ENCODE measurements around the gene DNAJC5. TPM values are rescaled to one million over a fixed set of nuclear protein-coding genes. Genes with fewer than 3 reads are reported as not detected.
"Not testable (repeated sequence)": the region's sequence is repeated elsewhere in the genome, so short reads cannot be mapped to it uniquely, and the experiment has no call there.

Gene DNAJC5
- total RNA-seq, 4 donors from 2014 or later: 18.5 to 26.4 (median 22.5) TPM

DNA sequence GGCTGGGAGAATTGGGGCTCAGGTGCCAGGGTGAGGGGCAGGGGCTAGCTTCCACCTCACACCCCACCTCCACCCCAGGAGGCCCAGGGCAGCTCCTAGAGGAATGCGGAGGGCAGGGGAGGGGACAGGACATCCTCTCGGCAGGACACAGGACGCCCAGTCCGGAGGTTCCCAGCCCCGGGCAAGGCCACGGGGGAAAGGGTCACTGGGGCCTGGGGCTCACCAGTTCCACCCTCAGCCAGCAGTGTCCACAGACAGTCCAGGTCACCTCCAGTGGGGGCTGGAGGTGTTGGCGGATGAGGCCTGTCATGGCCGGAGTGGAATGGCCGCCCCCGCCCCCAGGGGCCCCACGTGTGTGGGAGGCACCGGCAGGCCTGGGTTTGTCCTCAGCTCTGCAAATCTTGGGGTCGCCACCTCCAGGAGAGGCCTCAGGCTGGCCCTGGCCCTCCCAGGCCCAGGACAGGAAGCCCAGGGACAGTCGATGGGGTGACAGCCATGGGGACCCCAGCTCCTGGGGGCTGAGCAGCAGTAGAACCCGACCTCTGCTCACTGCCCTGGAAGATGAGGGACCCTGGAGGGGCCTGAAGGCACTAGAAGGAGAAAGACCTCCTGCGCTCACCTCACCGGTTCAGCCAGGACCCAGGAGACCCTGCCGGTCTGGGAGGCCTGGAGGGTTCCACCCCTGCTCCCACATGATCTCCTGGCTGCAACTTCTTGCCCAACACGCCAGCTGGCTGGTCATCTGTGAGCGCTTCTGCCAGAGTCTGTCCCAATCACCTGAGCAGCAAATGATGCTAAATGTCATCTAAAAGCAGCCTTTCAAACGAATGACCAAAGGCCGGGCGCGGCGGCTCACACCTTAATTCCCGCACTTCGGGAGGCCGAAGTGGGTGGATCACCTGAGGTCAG is 46.7 kb upstream of the DNAJC5 start:
- H3K9me3 ChIP-seq: no peaks in the 10 kb centered on the region
- H3K27me3 ChIP-seq: peaks cover 0 to under 1% (median 0%) of the 10 kb centered on the region in 3 donors
- intact Hi-C loops (cut with DNase I; ENCODE audit: low total_unique reads): no loop called here
- in situ Hi-C loops (cut with MboI; ENCODE audit: low sequenced_read_pairs in 4 of 4): no loop called here
- peak overlapping the region in 3 of 4 donors; percentile 13 to 29 (median 20) for H3K4me3 ChIP-seq
- no peaks in the 10 kb centered on the region for H3K36me3 ChIP-seq
- peaks cover 25 to 26% of the 10 kb centered on the region in 2 donors for H3K4me1 ChIP-seq
- H3K27ac ChIP-seq: peak overlapping the region; percentile 81 to 92 (median 86)
- DNase-seq (peak; percentile 51 to 81), ATAC-seq (peak; percentile 76 to 87)
- TF ChIP-seq POLR2A (IDR thresholded peaks at IDR 0.05): peak in 1 of 2 donors; percentile 65
- TF ChIP-seq, protein P1, sequence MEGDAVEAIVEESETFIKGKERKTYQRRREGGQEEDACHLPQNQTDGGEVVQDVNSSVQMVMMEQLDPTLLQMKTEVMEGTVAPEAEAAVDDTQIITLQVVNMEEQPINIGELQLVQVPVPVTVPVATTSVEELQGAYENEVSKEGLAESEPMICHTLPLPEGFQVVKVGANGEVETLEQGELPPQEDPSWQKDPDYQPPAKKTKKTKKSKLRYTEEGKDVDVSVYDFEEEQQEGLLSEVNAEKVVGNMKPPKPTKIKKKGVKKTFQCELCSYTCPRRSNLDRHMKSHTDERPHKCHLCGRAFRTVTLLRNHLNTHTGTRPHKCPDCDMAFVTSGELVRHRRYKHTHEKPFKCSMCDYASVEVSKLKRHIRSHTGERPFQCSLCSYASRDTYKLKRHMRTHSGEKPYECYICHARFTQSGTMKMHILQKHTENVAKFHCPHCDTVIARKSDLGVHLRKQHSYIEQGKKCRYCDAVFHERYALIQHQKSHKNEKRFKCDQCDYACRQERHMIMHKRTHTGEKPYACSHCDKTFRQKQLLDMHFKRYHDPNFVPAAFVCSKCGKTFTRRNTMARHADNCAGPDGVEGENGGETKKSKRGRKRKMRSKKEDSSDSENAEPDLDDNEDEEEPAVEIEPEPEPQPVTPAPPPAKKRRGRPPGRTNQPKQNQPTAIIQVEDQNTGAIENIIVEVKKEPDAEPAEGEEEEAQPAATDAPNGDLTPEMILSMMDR (IDR thresholded peaks at IDR 0.05 in 4 of 5, conservative IDR thresholded peaks at IDR 0.05 in 1 of 5): no peak

DNA sequence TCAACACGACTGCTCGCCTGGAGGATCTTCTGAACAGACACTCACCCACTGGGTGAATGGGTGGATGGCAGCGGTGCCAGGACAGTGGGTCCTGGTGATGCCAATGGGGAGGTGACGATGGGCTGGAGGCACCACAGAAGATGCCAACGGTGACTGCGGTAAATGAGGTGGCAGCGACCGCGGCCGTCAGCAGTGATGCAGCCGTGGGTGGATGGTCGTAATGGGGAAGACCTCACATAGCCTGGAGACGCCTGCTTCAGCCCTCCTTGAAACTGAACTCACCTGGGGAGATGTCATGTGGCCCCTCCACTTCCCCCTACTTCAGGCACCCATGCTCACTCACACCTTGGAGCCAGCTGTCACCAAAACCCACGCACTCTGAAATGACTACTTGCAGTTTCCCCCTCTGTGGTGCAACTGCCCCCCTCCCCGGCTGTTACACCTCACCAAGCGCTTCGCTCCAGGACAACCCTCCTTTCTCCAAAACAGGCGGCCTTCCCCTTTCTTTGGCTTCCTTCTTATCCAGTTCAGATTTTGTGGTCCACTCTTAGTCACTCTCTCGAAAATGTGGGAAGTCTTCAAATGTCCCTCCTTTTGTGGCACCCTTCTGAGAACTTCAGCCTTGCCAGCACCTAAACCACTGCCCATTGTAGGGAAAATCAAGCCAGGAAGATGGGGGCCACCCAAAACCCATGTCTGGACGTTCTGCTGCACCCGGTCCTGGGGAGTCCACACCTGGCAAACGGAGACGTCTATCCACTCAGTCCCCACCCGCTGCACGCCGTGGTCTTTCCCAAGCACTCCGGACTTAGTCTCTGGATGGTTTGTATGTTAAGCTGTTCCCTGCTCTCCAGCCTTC is 44.0 kb upstream of the DNAJC5 start:
- H3K4me1 ChIP-seq: peaks cover 45 to 49% of the 10 kb centered on the region in 2 donors
- no peak overlapping the region for H3K4me3 ChIP-seq
- H3K27me3 ChIP-seq: peaks cover 6 to 27% (median 24%) of the 10 kb centered on the region in 3 donors
- ATAC-seq (no peak), DNase-seq (no peak)
- no peak overlapping the region for H3K27ac ChIP-seq
- TF ChIP-seq, protein P1 (IDR thresholded peaks at IDR 0.05 in 4 of 5, conservative IDR thresholded peaks at IDR 0.05 in 1 of 5): no peak
- no peak for TF ChIP-seq POLR2A (IDR thresholded peaks at IDR 0.05)
- no peaks in the 10 kb centered on the region for H3K36me3 ChIP-seq
- intact Hi-C loops (cut with DNase I; ENCODE audit: low total_unique reads) (no loop called here), in situ Hi-C loops (cut with MboI; ENCODE audit: low sequenced_read_pairs in 4 of 4) (no loop called here)
- no peaks in the 10 kb centered on the region for H3K9me3 ChIP-seq

DNA sequence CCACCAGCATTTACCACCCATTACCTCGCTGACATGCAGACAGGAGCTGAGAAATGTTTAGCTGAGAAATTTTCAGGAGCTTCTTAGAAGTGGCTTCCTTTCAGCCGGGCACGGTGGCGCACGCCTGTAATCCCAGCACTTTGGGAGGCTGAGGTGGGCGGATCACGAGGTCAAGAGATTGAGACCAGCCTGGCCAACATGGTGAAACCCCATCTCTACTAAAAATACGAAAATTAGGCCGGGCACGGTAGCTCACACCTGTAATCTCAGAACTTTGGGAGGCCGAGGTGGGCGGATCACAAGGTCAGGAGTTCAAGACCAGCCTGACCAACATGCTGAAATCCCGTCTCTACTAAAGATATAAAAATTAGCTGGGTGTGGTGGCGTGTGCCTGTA is 43.4 kb upstream of the DNAJC5 start:
- H3K36me3 ChIP-seq; DNase-seq; intact Hi-C loops (cut with DNase I; ENCODE audit: low total_unique reads); in situ Hi-C loops (cut with MboI; ENCODE audit: low sequenced_read_pairs in 4 of 4); ATAC-seq; H3K4me3 ChIP-seq; H3K9me3 ChIP-seq: not testable (repeated sequence)
- H3K4me1 ChIP-seq: peaks cover 41 to 43% of the 10 kb centered on the region in 2 donors
- peaks cover 9 to 33% (median 30%) of the 10 kb centered on the region in 3 donors for H3K27me3 ChIP-seq
- H3K27ac ChIP-seq: peak overlapping the region in 1 of 4 donors; percentile 84

DNA sequence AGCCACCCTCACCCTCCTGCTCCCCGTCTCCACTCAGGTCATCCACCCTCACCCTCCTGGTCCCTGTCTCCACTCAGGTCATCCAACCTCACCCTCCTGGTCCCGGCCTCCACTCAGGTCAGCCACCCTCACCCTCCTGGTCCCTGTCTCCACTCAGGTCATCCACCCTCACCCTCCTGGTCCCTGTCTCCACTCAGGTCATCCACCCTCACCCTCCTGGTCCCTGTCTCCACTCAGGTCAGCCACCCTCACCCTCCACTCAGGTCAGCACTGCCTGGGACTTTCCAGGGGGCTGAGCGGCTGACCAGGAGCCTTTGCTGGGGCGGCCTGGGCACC is 41.2 kb upstream of the DNAJC5 start:
- DNase-seq; in situ Hi-C loops (cut with MboI; ENCODE audit: low sequenced_read_pairs in 4 of 4); ATAC-seq; intact Hi-C loops (cut with DNase I; ENCODE audit: low total_unique reads); H3K36me3 ChIP-seq; H3K9me3 ChIP-seq; H3K4me3 ChIP-seq: not testable (repeated sequence)
- Histone ChIP-seq H3K27me3 (peaks cover 9 to 37% (median 33%) of the 10 kb centered on the region in 3 donors), H3K27ac (peak overlapping the region; percentile 70 to 84 (median 78)), H3K4me1 (peaks cover 33 to 36% of the 10 kb centered on the region in 2 donors)

DNA sequence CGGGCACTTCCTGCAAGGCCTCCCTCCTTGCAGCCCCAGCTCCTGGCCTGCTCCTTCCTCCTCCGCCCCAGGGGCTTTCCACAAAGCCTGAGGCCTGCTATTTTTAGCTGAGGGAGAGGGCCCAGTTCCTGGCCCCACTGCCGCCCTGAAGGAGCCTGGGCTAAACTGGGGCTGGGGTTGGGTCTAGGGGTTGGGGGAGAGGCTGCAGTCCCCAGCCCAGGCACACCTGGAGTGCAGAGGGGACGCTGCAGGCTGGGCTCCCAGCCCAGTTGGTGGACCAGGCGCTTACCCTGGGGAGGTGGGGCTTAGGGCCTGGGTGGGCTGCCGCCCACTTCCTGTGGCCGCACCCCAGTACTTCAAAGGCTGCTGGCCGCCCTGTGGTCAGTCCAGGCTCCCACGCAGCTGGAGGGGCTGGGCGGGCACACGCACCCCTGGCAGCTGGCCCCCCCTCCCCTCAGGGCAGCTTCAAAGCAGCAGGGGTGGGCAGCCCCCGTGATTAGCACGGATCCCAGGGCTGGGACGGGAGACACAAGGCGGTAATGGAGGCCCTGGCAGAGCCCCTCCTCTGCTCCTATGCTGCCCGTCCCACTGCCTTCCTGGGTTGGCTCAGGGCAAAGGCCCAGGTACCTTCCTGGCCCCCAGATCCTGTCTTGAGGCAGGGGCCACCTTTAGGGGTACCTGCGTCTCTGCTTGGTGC is 40.7 kb upstream of the DNAJC5 start:
- no peak for DNase-seq

More for the DNA sequence above, 40.7 kb upstream of the DNAJC5 start:
- Histone ChIP-seq H3K27me3 (peaks cover 9 to 37% (median 33%) of the 10 kb centered on the region in 3 donors), H3K4me1 (peaks cover 33 to 41% of the 10 kb centered on the region in 2 donors), H3K36me3 (no peaks in the 10 kb centered on the region), H3K9me3 (no peaks in the 10 kb centered on the region), H3K27ac (peak overlapping the region; percentile 70 to 84 (median 78)), H3K4me3 (peak overlapping the region in 3 of 4 donors; percentile 23 to 49 (median 42))
- no peak for TF ChIP-seq POLR2A (IDR thresholded peaks at IDR 0.05)
- TF ChIP-seq, protein P1 (IDR thresholded peaks at IDR 0.05 in 4 of 5, conservative IDR thresholded peaks at IDR 0.05 in 1 of 5): no peak
- intact Hi-C loops (cut with DNase I; ENCODE audit: low total_unique reads) (no loop called here), in situ Hi-C loops (cut with MboI; ENCODE audit: low sequenced_read_pairs in 4 of 4) (no loop called here)
- ATAC-seq: peak; percentile 15 to 34
